SK-N-MC (cell line): Measurements from ENCODE around the gene ADAMTSL1.

Source experiments
- EZH2 ChIP-seq: fragments of 200-600 bp; sonication (generic); IDR thresholded peaks from one replicate; pipeline ENCODE4 v1.6.1; 2017; ENCODE audit warnings: antibody characterized with exemption
- POLR2AphosphoS5 ChIP-seq: IDR thresholded peaks from 2 replicates; pipeline ENCODE4 v1.6.1; 2012; ENCODE audit warnings: mild to moderate bottlenecking, low read depth, low read length, borderline replicate concordance

DNA sequence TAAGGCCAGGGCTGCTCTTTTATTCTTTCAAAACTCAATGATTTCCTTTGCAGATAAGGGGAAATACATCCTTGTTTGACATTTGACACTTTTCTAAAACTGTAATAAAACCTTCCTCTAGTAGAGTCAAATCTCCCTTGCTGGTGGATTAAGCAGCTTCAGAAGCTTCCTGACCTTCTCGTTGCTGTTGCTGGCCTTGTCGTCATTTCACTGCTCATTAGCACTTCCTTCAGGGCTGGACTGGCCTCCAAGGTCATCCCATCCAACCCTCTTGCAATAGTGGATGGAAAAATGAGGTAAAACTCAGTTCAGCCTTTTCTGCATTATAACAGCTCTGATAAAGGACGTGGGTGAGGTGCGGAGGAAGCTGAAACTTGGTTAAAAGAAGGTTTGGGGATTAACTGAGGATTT is 1.1 kb upstream of the ADAMTSL1 start:
- TF ChIP-seq POLR2AphosphoS5 = no peak
- no peak for TF ChIP-seq EZH2
